Activated T-cell treated with anti-CD3 and anti-CD28 coated beads for 24 hours (primary cell): ENCODE data around the gene SDR42E2.
"Not testable (repeated sequence)": the region's sequence is repeated elsewhere in the genome, so short reads cannot be mapped to it uniquely, and the experiment has no call there.

Experiments
- DNase-seq: peaks from one replicate; pipeline ENCODE4 v3.0.0-alpha.2; 2020; ENCODE audit warnings: low read depth

The SDR42E2 gene

GRCh38 chr16:22161999-22162655 lies at the start of gene SDR42E2:
Gene SDR42E2, plus strand, starts transcription at chr16:22162506. Its CDS starts 3,077 bp downstream, at chr16:22165583.
- peak; percentile 20 for DNase-seq

GRCh38 chr16:22116095-22116700 lies 46.1 kb upstream of the SDR42E2 start:
- DNase-seq, result no peak

- DNase-seq, result no peak
These were observed 44.7 kb upstream of the SDR42E2 start for GRCh38 chr16:22117609-22118008.

GRCh38 chr16:22120440-22120839 lies 41.9 kb upstream of the SDR42E2 start:
- DNase-seq, result no peak

GRCh38 chr16:22122239-22122638 lies 40.1 kb upstream of the SDR42E2 start:
- DNase-seq, result no peak

GRCh38 chr16:22123146-22123545 lies 39.2 kb upstream of the SDR42E2 start:
- no peak for DNase-seq

- no peak for DNase-seq
These were observed 38.4 kb upstream of the SDR42E2 start for GRCh38 chr16:22123759-22124490.

GRCh38 chr16:22124583-22125284 lies 37.6 kb upstream of the SDR42E2 start:
- no peak for DNase-seq

- no peak for DNase-seq
These were observed 36.2 kb upstream of the SDR42E2 start for GRCh38 chr16:22126037-22126558.

GRCh38 chr16:22128537-22128936 lies 33.8 kb upstream of the SDR42E2 start:
- DNase-seq, result not testable (repeated sequence)

- DNase-seq, result no peak
These were observed 31.8 kb upstream of the SDR42E2 start for GRCh38 chr16:22130528-22130927.

- DNase-seq, result no peak
These were observed 29.5 kb upstream of the SDR42E2 start for GRCh38 chr16:22132801-22133200.

- no peak for DNase-seq
These were observed 23.8 kb upstream of the SDR42E2 start for GRCh38 chr16:22138482-22138881.

GRCh38 chr16:22139008-22139407 lies 23.3 kb upstream of the SDR42E2 start:
- DNase-seq, result no peak

- DNase-seq, result no peak
These were observed 22.6 kb upstream of the SDR42E2 start for GRCh38 chr16:22139732-22140131.

- DNase-seq, result no peak
These were observed 20.5 kb upstream of the SDR42E2 start for GRCh38 chr16:22141767-22142166.

GRCh38 chr16:22144520-22144919 lies 17.8 kb upstream of the SDR42E2 start:
- DNase-seq, result no peak

- no peak for DNase-seq
These were observed 14.5 kb upstream of the SDR42E2 start for GRCh38 chr16:22147853-22148252.

GRCh38 chr16:22151246-22151998 lies 10.9 kb upstream of the SDR42E2 start:
- no peak for DNase-seq

- DNase-seq, result no peak
These were observed 10.0 kb upstream of the SDR42E2 start for GRCh38 chr16:22152316-22152715.

- DNase-seq, result not testable (repeated sequence)
These were observed 9.2 kb upstream of the SDR42E2 start for GRCh38 chr16:22153078-22153477.

GRCh38 chr16:22161401-22161800 lies 905 bp upstream of the SDR42E2 start:
- no peak for DNase-seq
